Mononuclear cell (primary cell): ENCODE results near the gene CBARP. TPM values are rescaled to one million over a fixed set of nuclear protein-coding genes. Genes with fewer than 3 reads are reported as not detected.

Experiments used
- H3K27me3 ChIP-seq: 2 replicates; pipeline ENCODE4 v1.6.0; 2011; ENCODE audit warnings: low read length, control low read depth; ENCODE audit not compliant: insufficient read depth
- H3K4me1 ChIP-seq: 2 replicates; pipeline ENCODE4 v1.5.1; 2011; ENCODE audit warnings: mild to moderate bottlenecking, low read length, control low read depth; ENCODE audit not compliant: insufficient read depth
- H3K4me3 ChIP-seq: 2 replicates; pipeline ENCODE4 v1.5.1; 2011; ENCODE audit warnings: mild to moderate bottlenecking, low read length, moderate library complexity
- H3K9me3 ChIP-seq: 2 replicates; pipeline ENCODE4 v1.5.1; 2011; ENCODE audit warnings: low read depth, mild to moderate bottlenecking, control low read depth, low read length
- total RNA-seq: library from RNA; depleted of rRNA; stranded (reverse); fragments of >200 nt; gene quantifications from one replicate; pipeline ENCODE4 v1.2.3, GENCODE V29; 2012

Gene CBARP
- total RNA-seq, 1 donor = not detected

- Histone ChIP-seq H3K4me3 (peak overlapping the region; percentile 68), H3K27me3 (no peaks in the 10 kb centered on the region), H3K9me3 (no peaks in the 10 kb centered on the region), H3K4me1 (peaks cover 91% of the 10 kb centered on the region)
Observed at GRCh38 chr19:1270213-1270853, 32.5 kb upstream of the CBARP start.

- H3K4me1 ChIP-seq = peaks cover 92% of the 10 kb centered on the region
- peak overlapping the region; percentile 68 for H3K4me3 ChIP-seq
- H3K27me3 ChIP-seq = no peaks in the 10 kb centered on the region
- no peaks in the 10 kb centered on the region for H3K9me3 ChIP-seq
Observed at GRCh38 chr19:1269478-1270212, 31.8 kb upstream of the CBARP start.

- H3K4me3 ChIP-seq = peak within 1 kb of the TSS; percentile 68
- H3K9me3 ChIP-seq = no peaks in the 10 kb centered on the region
- no peaks in the 10 kb centered on the region for H3K27me3 ChIP-seq
- H3K4me1 ChIP-seq = peaks cover 92% of the 10 kb centered on the region
Observed at GRCh38 chr19:1269065-1269477, 31.3 kb upstream of the CBARP start, which contains the start of gene CIRBP. CIRBP (plus strand) TSS chr19:1269332; CDS start chr19:1270934, 1,602 bp downstream.

- Histone ChIP-seq H3K27me3 (no peaks in the 10 kb centered on the region), H3K4me1 (peaks cover 92% of the 10 kb centered on the region), H3K4me3 (no peak overlapping the region), H3K9me3 (no peaks in the 10 kb centered on the region)
Observed at GRCh38 chr19:1268226-1269064, 30.6 kb upstream of the CBARP start.

DNA sequence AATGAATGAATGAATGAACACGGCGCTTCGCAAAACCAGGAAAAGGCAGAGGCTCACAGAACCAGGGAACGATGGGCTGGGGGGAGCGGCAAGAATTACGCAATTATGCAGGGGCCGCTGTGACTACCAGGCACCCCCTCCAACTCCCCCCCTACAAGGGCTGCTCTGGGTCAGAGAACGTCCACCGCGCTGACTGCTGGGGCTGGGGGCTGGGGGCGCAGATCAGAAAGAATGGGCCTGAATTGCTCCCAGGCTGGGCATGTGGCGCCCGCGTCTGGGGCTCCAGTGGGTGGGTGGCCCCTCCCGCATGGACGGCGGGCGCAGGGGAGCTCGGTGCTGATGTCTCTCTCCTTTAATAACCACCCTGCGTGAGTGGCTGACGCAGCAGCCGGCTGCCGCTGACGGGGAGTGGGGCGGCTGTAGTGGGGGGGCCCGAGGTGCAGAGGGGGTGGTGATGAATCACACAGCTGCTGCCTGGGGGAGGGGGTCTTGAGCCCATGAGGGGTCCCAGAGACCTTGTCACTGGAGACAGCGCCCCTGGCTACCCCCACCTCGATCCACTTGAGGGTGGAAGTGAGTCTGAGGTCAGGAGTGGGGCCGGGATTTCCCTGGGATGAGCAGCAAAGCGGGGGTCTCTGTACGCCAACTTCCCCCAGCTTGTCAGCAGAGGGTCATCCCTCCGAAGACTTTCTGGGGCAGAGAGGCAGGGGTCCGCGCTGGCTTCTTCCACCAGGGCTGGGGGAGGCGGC is 29.8 kb upstream of the CBARP start:
- H3K4me3 ChIP-seq = no peak overlapping the region

DNA sequence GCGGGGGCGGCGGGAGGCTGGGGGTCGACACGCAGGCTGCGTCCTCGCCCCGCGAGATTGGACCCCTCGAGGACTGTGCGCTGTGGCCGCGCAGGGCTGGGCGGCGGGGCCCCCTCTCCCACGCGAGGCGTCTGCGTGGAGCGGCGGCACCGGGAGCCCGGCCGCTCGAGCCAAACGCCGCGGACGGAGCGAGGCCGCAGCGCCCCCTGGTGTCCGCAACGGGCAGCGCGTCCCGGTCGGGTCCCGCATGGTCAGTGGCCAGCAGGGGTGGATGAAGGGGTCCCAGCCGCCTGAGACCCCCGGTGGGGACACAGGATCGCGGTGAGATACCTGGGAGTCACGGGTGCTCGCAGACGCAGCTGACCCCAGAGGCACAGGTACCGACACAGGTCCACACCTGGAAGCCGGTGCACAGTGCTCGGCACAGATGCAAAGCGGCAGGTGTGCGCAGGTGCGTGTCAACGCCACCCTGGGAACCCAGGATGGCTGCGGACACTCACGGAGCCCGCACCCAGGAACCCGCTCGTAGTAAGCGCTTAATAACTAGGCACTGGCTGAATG is 29.2 kb upstream of the CBARP start:
- peaks cover 92% of the 10 kb centered on the region for H3K4me1 ChIP-seq
- H3K9me3 ChIP-seq = no peaks in the 10 kb centered on the region
- H3K4me3 ChIP-seq = peak overlapping the region; percentile 41
- H3K27me3 ChIP-seq = no peaks in the 10 kb centered on the region

More for the DNA sequence above, 29.8 kb upstream of the CBARP start:
- Histone ChIP-seq H3K4me1 (peaks cover 92% of the 10 kb centered on the region), H3K27me3 (no peaks in the 10 kb centered on the region), H3K9me3 (no peaks in the 10 kb centered on the region)

DNA sequence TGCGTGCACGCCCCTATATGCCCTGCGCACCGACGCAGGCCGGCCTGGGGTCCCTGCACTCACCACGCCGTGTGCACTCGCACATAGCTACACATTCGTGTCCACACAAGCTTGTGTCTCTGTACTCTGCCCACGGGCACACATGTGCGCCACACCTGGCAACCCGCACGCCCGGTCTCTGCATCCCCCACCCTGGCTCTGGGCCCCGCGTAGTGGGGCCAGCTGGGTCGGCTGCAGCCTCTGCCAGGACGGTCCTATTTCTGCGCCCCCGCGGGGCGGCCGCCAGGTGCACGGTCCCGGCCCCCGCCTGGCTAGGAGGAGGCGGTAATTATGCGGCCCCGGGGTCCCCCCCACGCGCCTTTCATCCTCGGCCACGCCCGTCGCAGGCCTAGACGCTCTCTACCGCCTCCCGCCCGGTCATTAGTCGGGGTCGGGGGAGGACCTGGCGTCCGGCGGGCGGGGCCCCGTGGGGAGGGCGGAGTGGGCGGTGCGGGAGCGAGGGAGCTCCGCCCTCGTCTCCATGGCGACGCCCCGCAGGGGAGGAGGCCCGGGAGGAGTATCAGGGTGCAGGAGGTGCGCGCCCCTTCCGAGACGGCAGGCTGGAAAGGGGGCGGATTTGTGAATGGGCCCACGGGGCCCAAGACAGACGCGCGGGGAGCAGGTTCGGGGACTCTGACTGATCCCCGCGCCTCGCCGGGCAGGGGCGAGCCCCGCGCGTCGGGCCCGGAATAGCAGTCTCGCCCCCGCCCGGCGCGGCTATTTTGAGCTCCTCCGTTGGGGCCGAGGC is 28.5 kb upstream of the CBARP start:
- peak overlapping the region; percentile 41 for H3K4me3 ChIP-seq

DNA sequence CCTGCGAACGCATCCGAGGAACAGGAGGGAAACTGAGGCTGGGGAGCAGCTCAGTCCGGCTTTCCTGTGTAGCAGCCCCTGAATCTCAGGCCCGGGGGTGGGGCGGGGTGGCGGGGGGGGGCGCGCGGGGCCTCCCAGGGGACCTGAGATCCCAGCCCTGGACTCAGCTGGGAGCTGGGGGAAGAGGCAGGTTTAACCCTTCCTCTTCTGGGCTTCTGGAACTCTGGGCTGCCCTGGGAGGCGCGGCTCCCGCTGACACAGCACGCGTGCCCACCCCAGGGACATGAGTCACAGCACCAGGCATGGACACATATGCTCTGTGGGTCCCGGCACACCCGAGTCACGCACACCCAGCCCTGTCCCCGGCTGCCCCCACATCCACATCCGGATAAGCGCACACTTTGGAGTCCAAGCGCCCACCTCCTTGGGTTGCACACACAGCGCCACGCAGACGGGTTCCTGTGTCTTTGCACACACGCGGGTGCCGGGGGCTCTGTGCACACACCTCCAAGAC is 27.9 kb upstream of the CBARP start:
- Histone ChIP-seq H3K4me3 (no peak overlapping the region), H3K4me1 (peaks cover 87% of the 10 kb centered on the region), H3K9me3 (no peaks in the 10 kb centered on the region), H3K27me3 (no peaks in the 10 kb centered on the region)

More for the DNA sequence above, 28.5 kb upstream of the CBARP start:
- Histone ChIP-seq H3K27me3 (no peaks in the 10 kb centered on the region), H3K4me1 (peaks cover 92% of the 10 kb centered on the region), H3K9me3 (no peaks in the 10 kb centered on the region)

- Histone ChIP-seq H3K27me3 (no peaks in the 10 kb centered on the region), H3K4me3 (no peak overlapping the region), H3K4me1 (peaks cover 87% of the 10 kb centered on the region), H3K9me3 (no peaks in the 10 kb centered on the region)
Observed at GRCh38 chr19:1264801-1265614, 27.2 kb upstream of the CBARP start.

DNA sequence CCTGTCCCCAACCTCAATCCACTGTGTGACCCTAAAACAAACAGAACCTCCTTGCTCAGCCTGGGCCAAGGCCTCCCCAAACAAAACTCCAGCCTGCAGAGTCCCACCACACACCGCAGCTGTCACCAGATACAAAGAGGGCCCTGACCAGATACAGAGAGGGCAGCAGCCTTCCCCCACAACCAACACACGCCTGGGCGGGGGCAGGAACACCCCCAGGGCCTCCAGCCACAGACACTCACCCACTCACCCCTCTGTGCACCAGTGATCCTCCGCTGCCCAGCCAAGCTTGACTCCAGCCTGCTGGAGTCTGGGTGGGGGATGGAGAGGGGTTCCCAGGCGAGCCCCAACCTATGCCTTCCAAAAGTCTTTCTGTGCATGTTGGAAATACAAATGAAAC is 25.4 kb upstream of the CBARP start:
- peaks cover 94% of the 10 kb centered on the region for H3K4me1 ChIP-seq
- H3K27me3 ChIP-seq = no peaks in the 10 kb centered on the region
- H3K4me3 ChIP-seq = no peak overlapping the region
- H3K9me3 ChIP-seq = no peaks in the 10 kb centered on the region

GRCh38 chr19:1262623-1263123 is 24.9 kb upstream of the CBARP start:
- Histone ChIP-seq H3K4me3 (no peak overlapping the region), H3K9me3 (no peaks in the 10 kb centered on the region), H3K4me1 (peaks cover 94% of the 10 kb centered on the region), H3K27me3 (no peaks in the 10 kb centered on the region)

- Histone ChIP-seq H3K9me3 (no peaks in the 10 kb centered on the region), H3K4me1 (peaks cover 94% of the 10 kb centered on the region), H3K4me3 (peak overlapping the region; percentile 62), H3K27me3 (no peaks in the 10 kb centered on the region)
Observed at GRCh38 chr19:1261798-1262622, 24.2 kb upstream of the CBARP start.
